Stimulated activated CD4-positive, alpha-beta T cell treated with anti-CD3 and anti-CD28 coated beads, Interleukin-4, amount 100 ng/mL, for 48 hours (primary cell): Measurements from ENCODE around the gene TCEA3.

Source experiments
- DNase-seq, 2 donors: peaks; one replicate each; pipeline ENCODE4 v3.0.0-alpha.2; 2020; ENCODE audit warnings: low read depth in 2 of 2

Gene TCEA3

DNA sequence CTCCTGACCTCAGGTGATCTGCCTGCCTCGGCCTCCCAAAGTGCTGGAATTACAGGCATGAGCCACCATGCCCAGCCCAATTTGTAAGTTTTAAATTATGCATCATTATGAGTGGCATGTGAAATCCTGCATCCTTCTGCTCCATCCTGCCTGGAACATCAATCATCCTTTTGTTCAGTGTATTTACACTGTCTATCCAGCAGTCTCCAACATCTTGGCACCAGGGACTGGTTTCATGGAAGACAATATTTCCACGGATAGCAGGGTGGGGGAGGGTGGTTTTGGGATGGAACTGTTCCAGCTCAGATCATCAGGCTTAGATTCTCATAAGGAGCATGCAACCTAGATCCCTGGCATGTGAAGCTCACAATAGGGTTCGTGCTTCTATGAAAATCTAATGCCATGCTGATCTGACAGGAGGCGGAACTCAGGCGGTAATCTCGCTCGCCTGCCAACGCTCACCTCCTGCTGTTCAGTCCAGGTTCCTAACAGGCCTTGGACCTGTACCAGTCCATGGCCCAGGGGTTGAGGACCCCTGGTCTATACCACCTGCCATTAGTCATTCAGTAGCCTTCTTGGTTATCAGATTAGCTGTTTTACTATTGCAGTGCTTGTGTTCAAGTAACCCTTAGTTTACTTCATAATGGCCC lies 22.2 kb upstream of the TCEA3 start:
- DNase-seq = no peak

DNA sequence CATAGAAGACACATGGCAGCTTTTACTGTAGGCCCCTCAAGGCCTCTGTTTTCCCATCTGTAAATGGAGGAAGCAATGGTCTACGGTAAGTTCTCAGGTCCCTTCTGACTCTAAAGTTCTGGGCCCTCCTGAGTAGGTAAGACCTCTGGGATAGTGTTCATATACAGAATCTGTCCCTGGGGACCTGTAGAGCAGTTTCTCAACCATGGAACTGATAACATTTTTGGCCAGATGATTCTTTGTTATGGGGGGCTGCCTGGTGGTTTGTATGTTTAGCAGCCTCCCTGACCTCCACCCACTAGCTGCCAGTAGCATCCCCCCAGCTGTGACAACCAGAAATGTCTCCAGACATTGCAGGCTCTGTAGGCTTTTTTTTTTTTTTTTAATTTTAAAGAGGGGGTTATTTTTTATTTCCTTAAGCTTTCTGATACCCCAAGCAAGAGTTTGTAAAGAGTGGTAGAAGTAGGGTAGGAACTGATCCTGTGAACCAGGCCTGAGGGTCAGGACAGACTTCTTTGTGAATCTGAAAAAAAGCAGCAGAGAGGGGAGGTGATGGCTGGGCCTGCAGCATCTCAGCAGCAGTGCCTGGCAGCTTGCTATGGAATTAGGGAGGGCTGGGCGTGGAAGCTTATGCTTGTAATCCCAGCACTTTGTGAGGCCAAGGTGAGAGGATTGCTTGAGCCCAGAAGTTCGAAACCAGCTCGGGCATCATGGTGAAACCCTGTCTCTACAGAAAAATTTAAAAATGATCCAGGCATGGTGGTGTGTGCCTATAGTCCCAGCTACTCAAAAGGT lies 20.2 kb upstream of the TCEA3 start:
- DNase-seq = no peak

DNA sequence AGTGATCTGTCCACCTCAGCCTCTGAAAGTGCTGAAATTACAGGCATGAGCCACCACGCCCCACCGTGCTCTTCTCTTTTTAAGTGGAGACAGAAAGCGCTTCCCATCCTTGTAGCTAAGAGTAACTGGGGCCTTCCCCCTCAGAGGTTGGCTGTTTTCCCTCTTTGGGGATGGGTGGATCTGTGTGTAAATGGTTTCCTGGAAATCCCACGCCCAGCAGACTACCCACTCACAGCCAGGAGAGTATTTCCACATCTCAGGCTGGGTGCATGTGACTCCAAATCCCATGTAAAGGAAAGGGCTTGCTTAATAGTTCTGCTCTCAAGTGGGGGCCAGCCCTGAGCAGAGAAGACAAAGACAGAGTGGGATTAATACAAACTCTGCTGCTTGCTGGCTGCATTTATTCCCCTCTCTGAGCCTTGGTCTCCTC lies 19.6 kb upstream of the TCEA3 start:
- DNase-seq = no peak

DNA sequence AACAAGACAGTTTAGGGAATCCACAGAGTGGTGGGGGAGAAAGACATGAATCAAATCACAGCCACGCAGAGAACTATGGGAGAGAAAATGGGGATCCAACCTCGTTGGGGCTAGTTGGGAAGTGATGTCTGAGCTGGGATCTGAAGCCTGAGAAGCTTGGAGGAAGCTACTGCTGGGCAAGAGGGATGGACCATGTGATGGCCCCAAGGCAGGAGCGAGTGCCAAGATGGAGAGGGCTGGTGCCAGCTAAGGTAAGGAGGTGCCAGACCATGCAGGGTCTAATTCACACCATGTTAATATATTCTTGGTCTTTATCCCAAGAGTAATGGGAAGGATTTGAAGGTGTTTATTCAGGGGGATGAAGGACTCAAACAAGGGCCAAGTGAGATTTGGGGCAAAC lies 18.2 kb upstream of the TCEA3 start:
- no peak for DNase-seq

DNA sequence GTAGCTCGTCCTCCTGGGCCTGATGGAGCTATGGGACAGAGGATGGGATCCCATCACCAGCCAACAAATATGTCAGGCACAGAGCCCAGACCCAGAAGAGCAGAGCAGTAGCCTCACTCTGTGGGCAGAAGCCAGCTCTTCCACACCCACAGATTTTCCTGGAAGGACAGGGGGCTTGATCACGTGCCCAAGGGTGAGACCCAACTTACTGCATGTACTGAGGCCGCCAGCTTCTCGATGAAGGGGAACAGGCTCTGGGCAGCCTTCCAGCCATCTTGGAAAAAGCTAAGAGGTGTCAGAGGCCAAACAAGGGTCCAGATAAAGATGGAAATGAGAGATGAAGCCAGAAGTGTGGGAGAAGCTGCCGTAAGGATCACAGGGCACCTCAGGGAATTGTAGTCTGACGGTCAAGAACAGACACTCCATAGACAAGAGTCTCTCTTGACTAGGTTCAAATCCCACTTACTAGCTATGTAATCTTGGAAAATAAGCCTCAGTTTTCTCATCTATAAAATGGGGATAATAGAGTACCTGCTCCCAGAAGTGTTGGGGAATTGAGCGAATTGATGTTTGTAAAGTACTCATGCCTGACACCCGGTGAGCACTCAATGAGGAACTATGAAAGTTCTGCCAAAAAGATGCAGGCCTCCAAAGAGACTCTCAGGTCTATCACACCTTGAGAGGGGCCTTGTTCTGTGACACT lies 17.0 kb upstream of the TCEA3 start:
- DNase-seq = no peak

DNA sequence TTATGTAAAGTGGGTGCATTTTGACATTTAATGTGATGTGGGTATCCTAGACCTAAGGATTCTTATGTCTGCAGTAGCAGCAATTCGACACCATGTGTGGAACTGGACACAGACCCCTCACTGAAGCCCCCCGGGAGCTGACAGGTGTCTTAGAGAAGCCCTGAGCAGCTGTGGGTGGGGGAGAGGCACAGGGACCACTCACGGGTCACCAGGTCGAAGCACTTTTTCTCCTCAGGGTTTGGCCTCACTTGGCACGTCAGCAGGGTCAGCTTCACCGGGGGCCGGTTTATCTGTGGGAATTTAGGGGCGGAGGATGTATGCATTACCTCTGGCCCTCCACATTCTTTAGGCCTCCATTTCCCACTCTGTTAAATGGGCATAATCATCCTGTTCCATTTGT lies 14.0 kb upstream of the TCEA3 start:
- DNase-seq = no peak

- no peak for DNase-seq
These were observed 12.8 kb upstream of the TCEA3 start for GRCh38 chr1:23437355-23437664.

- no peak for DNase-seq
These were observed 12.2 kb upstream of the TCEA3 start for GRCh38 chr1:23436520-23437354.

DNA sequence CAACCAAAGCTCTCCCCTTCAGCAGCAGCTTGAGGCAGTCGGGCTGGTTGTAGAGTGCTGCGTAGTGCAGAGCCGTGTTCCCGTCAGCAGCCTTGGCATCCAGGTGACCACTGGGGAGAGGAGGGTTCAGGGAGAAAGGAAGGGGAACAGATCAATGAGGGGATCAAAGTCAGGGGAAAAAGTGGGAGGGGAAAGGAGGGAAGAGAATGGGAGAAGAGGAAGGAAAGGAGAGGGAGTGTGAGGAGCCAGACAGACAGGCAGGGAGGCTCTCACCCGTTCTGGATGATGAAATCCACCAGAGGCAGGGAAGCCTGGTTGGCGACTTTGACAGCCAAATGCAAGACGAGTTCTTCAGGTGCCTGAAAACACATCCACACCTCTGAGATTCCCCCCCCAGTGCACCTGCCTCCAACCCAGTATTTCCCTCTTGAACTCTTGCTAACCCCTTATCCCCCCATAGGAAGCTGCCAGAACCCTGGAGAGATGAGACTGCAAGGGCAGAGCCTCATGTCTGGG lies 9.8 kb upstream of the TCEA3 start:
- no peak for DNase-seq

GRCh38 chr1:23433122-23433521 lies 8.6 kb upstream of the TCEA3 start:
- no peak for DNase-seq

- DNase-seq = no peak
These were observed 6.9 kb upstream of the TCEA3 start for GRCh38 chr1:23431431-23431830.

- DNase-seq = no peak
These were observed 6.3 kb upstream of the TCEA3 start for GRCh38 chr1:23430803-23431202.

DNA sequence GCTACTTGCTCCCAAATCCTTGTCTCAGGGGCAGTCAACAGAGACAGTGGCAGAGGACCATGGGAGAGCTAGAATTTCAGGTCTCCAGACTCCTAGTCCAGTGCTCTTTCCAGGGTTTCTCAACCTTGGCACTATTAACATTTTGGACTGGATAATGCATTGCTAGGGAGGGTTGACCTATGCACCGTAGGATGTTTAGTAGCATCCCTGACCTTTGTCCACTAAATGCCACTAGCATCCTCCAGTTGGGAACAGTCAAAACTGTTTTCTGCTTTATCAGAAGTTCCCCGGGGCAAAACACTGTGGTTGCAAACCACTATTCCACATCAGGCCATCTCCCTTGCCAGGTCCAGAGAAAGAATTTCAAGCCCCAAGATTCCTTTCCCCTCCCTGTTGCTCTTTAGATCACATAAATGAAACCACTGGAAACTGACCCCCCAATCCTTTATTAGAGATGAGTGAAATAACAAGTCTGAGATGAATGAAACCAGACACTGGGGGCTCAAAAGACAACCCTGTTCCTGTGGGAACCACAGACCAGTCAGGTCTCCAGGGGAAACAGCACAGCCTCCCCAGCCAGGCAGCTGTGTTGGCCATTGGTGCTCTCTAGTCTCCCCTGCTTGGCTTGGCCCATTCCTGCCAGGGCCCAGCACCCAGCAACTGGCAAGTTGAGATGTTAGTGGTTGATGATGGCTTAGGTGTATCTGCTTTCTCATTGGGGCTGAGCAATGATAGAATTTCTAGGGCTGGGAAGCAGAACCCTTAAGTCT lies 3.8 kb upstream of the TCEA3 start:
- no peak for DNase-seq

DNA sequence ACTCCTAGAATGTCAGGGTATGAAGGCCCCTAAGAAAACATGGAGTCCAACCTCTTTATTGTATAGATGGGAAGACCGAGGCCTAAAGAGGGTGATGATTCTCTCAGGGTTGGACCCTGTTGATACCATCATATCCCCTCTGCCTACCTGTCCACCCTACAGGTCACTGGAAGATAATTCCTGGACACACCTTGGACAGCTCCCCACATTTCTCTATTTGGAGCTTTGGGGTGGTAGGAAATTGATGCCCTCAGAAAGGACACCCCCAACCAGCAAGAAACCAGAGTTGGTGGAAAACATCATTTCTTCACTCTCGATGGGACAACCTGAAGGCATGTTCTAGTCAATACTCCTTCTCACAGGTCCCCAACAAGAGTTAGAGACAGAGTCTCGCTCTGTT lies 3.0 kb upstream of the TCEA3 start:
- DNase-seq = no peak

- DNase-seq = no peak
These were observed 2.3 kb upstream of the TCEA3 start for GRCh38 chr1:23426828-23427227.

GRCh38 chr1:23425193-23425494 lies 596 bp upstream of the TCEA3 start:
- DNase-seq = no peak

DNA sequence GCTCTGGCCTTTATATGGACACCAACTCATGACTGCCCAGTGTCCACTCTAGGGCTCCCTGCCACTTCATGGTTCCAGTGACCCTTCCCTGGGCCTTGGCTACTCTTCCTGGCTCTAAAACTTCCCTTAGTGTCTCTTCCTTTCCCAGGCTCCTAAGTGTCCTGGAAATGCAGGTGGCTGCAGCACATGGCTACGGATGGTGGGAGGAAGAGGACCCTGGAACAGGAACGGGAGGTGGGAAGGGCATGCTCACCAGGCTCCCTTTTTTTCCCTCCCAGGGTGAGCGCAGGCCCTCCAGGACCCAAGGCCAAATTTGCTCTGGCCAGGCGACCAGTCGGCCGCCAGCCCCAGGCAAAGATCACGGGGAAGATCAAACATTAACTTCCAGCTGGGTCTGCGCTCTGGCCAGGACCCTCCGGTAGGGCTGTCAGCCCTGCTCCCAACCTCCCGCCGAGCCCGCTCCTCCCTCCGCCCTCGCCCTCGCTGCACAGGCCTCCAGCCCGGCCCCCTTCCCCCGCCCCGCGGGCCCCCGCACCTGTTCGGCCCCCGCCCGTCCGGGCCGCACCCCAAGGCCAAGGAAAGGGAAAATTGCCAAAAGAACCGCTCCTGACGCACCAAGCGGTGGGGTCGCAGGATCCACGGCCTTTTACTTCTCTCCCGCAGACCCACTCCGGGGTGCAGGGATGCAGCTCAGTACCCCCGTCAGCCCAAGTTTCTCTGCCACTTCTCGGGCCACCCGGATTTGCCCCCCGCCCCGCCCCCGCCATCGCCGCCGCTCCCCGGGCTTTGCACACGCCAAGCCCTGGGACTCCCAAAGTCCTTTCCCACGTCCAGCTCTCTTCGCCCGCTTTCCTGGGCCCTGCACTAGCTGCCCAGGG lies 894 bp downstream of the TCEA3 start:
- DNase-seq = peak in 1 of 2 donors; percentile 6

- no peak for DNase-seq
These were observed 1.6 kb downstream of the TCEA3 start for GRCh38 chr1:23422941-23423340.

DNA sequence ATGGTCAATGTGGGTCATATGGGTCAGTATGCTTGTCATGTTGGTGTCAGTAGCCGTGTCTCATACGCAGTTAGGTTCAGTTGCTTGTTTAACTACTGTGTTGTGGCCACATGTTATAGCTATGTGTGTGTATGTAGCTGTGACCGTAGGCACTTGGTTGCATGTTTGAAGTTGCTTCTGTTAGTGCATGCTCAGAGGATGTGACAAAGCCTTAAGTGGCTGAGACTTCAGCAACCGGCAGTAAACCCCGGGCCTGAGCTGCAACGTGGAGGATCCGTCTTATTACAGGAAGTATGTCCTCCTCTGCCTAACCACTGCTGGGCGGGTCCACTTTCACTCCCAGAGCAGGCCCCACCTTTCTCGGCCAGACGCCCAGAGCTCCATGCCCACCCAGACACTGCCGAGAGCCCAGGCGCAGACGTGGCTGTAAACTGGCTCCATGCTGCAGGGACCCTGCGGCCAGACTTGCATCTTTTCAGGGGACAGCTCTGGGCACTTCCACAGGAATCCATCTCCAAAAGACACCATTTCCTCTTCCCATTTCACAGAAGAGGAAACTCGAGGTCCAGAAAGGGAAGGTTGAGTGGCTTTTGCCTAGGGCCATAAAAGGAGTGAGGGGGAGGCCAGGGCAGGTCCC lies 2.2 kb downstream of the TCEA3 start:
- DNase-seq = peak; percentile 21 to 26

- DNase-seq = no peak
These were observed 2.8 kb downstream of the TCEA3 start for GRCh38 chr1:23421753-23422240.
